Large intestine (tissue), 3 donors: ENCODE data around the gene SELENOS. TPM values are rescaled to one million over a fixed set of nuclear protein-coding genes. Genes with fewer than 3 reads are reported as not detected.
"Not testable (repeated sequence)": the region's sequence is repeated elsewhere in the genome, so short reads cannot be mapped to it uniquely, and the experiment has no call there.

ENCODE experiments used
- DNase-seq, 2 donors: peaks; one replicate each; pipeline versions ENCODE4 v3.0.0 to v3.0.0-alpha.2; 2013
- H3K27ac ChIP-seq: one replicate; pipeline ENCODE4 v1.5.1; 2013; ENCODE audit warnings: low read length
- H3K27me3 ChIP-seq: 2 replicates; pipeline ENCODE4 v1.6.1; 2013; ENCODE audit warnings: low read length; ENCODE audit not compliant: control insufficient read depth, insufficient read depth
- H3K36me3 ChIP-seq: 2 replicates; pipeline ENCODE4 v1.6.1; 2013; ENCODE audit warnings: low read length; ENCODE audit not compliant: control insufficient read depth, insufficient read depth
- H3K4me1 ChIP-seq: one replicate; pipeline ENCODE4 v1.6.1; 2013; ENCODE audit warnings: low read length; ENCODE audit not compliant: control insufficient read depth, insufficient read depth
- H3K4me3 ChIP-seq: one replicate; pipeline ENCODE4 v1.5.1; 2013; ENCODE audit warnings: low read length
- H3K9me3 ChIP-seq: one replicate; pipeline ENCODE4 v1.6.1; 2013; ENCODE audit warnings: mild to moderate bottlenecking, low read depth, low read length, moderate library complexity; ENCODE audit not compliant: control insufficient read depth
- WGBS: methylation state at CpG from one replicate; pipeline ENCODE4 v1.1.5; 2013; ENCODE audit warnings: low lambda C conversion rate; ENCODE audit not compliant: insufficient coverage; 5-methylcytosine and 5-hydroxymethylcytosine counted together
- polyA plus RNA-seq: library from polyadenylated mRNA; unstranded; fragments of 120-200 nt; gene quantifications from one replicate; pipeline ENCODE4 v1.2.1, GENCODE V29; 2013

Gene SELENOS
- polyA plus RNA-seq, 1 donor: 83.5 TPM

DNA sequence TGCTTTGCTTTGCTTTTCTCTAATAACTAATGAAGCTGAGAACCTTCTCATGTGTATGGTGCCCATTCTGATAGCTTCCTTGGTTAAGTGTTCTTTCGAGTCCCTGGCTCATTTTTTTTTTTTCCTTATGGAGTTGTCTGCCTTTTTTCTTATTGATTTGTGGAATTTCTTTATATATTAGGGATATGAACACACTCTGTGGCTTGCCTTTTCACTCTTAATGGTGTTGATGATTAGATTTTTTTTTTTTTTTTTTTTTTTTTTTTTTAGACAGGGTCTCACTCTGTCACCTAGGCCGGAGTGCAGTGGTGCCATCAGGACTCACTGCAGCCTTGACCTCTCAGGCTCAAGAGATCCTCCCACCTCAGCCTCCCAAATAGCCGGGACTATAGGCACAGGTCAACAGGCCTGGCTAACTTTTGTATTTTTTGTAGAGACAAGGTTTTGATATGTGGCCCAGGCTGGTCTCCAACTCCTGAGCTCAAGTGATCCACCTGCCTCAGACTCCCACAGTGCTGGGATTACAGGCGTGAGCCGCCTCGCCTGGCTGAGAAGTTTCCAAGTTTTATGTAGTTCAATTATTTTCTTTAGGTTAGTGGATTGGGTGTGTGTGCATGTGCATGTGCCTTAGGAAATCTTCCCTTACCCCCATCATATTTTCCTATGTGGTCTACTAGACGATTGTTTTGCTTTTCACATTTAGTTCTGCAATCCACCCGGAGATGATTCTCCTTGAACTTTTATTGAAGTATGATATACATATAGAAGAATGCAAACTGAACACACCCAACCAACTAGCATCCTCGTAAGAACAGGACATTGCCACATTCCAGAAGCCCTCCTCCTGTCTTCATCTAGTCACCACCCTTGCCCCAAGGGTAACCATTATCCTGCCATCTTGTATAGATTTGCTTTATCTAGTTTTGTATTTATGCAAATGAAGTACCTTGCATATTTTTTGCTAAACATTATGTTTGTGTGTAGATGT lies 19.4 kb upstream of the SELENOS start:
- peaks cover 5% of the 10 kb centered on the region for H3K36me3 ChIP-seq
- H3K9me3 ChIP-seq: no peaks in the 10 kb centered on the region
- no peak for DNase-seq
- H3K4me3 ChIP-seq: no peak overlapping the region
- H3K4me1 ChIP-seq: peaks cover 3% of the 10 kb centered on the region
- H3K27ac ChIP-seq: peak overlapping the region; percentile 86
- no peaks in the 10 kb centered on the region for H3K27me3 ChIP-seq
- 92% methylated on average over 1 of the region's 9 CpGs for WGBS

DNA sequence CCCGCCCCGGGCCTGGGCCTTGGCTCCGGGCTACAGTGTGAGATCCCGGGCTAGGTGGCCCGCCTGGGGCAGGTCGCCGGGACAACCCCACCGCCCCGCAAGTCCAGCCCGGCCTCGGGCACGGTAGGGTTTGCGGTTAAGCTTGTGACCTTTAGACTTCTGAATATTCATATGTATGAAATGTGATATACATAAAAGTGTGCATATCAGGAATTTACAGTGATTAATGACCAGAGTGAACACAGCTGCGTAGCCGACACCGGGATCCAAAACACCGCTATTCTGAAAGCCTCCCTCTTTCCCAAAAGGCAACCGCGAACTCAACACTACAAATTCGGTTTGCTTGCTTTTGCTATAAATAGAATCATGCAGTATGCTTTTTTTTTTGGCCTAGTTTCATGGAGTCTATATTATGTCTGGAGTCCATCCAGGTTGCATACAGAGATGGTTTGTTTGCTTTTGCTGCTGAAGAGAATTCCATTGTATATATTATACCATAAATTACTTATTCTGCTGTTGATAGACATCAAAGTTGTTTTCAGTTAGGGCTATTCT lies 18.4 kb upstream of the SELENOS start:
- no peaks in the 10 kb centered on the region for H3K27me3 ChIP-seq
- peak overlapping the region; percentile 84 for H3K4me3 ChIP-seq
- H3K4me1 ChIP-seq: peaks cover 3% of the 10 kb centered on the region
- WGBS: no CpG with 5 or more reads among the region's 20 CpGs
- no peak for DNase-seq
- H3K9me3 ChIP-seq: no peaks in the 10 kb centered on the region
- peak overlapping the region; percentile 86 for H3K27ac ChIP-seq
- peaks cover 8% of the 10 kb centered on the region for H3K36me3 ChIP-seq

DNA sequence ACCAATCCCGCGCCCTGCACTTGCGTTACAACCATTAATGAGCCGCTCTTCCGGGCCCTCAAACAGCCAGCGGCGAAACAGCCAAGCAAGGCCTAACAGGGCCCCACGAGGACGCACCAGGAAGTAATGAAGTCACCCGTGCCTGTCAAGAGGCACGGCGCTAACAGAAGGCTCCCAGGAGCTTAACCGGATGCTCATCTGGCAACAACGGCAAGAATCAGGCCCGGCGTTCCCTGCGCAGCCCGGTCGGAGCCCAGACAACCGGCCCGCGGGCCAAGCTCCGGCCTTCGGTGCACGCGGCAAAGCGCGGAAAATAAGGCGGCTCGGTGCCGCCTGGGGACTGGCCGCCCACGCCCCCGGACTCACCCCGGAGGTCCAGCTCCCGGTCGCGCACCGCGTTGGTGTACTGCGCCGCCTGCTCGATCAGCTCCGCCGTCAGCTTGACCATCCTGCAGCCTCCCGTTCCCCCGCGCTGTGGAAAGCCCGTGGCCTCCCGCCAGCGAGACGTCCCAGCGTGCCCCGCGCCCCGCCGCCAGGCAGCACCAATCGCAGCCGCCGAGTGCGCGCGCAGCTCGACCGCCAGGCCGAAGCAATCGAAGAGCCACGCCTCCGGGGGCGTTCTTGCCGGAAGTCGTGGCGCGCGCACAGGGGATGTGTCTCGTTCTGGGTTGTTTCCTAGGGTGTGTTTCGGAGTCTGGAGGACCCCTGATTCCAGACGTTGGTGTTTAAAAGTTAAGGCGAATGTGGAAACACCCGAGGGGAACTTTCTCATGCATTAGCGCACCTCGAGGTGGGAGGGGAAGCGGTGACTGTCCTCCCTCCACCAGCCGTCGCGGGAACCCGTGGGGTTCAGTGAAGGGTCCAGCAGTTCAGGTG lies 17.7 kb upstream of the SELENOS start, which contains the start of gene SNRPA1:
Gene SNRPA1, minus strand, starts transcription at position 518 of the 876 bp plus-strand sequence. Its CDS starts 70 bp downstream, at position 448.
- H3K27ac ChIP-seq: peak within 1 kb of the TSS; percentile 86
- H3K9me3 ChIP-seq: no peaks in the 10 kb centered on the region
- peaks cover 3% of the 10 kb centered on the region for H3K4me1 ChIP-seq
- no peaks in the 10 kb centered on the region for H3K27me3 ChIP-seq
- peaks cover 12% of the 10 kb centered on the region for H3K36me3 ChIP-seq
- no CpG with 5 or more reads among the region's 87 CpGs for WGBS
- peak; percentile 97 for DNase-seq
- peak within 1 kb of the TSS; percentile 84 for H3K4me3 ChIP-seq

DNA sequence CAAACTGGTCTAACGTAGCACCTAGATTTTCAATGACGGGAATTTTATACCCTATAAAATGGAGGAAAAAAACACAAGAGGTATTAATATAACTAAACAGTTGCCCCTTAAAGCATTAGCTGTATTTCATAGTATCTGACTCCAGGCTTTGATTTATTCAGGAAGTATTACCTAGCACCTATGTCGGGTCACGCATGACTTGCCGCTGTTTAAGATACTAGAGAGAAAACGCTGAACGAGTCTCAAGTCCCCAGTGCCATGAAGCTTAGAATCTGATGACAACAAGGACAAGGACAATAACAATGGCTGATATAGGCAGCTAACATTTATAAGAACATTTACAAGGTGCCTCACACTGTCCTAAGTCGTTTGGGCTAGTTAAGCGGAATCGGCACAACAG lies 15.8 kb upstream of the SELENOS start:
- peaks cover 3% of the 10 kb centered on the region for H3K4me1 ChIP-seq
- no peaks in the 10 kb centered on the region for H3K27me3 ChIP-seq
- DNase-seq: no peak
- WGBS: 78% methylated on average over 5 of the region's 10 CpGs
- no peak overlapping the region for H3K27ac ChIP-seq
- H3K9me3 ChIP-seq: no peaks in the 10 kb centered on the region
- H3K4me3 ChIP-seq: peak overlapping the region; percentile 84
- H3K36me3 ChIP-seq: peaks cover 22% of the 10 kb centered on the region

DNA sequence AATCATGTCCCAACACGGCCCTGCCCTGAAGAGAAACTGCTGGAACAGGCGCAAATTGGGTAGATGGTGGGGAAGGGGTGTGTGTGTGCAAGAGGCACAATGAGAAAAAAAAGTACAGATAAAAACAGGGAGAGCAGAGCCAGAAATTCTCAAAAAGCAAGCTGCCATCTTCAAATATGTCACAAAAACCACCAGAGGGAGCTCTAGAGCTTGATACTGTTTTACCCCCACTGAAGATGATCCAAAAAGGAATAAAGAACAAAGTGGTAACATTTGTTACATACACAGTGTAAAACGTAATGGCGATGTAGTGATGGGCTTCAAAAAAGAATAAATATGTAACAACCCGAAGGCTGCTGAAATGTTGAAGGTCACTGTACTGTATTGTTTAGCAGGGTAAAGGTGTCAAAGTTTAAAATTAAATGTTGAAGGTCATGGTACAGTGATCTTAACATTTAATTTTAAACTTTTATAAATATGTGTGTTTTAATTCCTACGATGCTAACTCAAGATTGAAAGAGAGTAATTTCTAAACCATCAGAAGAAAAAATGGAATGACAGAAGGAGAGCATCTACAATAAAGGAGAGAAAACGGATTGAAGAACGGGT lies 11.7 kb upstream of the SELENOS start:
- Histone ChIP-seq H3K36me3 (peaks cover 54% of the 10 kb centered on the region), H3K9me3 (no peaks in the 10 kb centered on the region), H3K27ac (no peak overlapping the region), H3K27me3 (no peaks in the 10 kb centered on the region), H3K4me3 (no peak overlapping the region), H3K4me1 (no peaks in the 10 kb centered on the region)
- 82% methylated on average over 6 of the region's 8 CpGs for WGBS
- DNase-seq: peak in 1 of 2 donors; percentile 29

DNA sequence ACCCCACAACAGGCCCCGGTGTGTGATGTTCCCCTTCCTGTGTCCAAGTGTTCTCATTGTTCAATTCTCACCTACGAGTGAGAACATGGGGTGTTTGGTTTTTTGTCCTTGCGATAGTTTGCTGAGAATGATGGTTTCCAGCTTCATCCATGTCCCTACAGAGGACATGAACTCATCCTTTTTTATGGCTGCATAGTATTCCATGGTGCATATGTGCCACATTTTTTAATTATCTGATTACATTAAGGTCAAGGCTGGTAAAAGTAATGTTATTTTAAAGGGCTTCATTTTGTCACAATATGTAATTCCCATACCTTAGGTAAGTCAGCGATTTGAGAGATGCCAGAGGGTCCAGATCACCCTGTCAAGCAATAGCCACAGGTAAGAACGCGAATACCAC lies 10.1 kb upstream of the SELENOS start:
- H3K27ac ChIP-seq, DNase-seq, H3K4me3 ChIP-seq, H3K4me1 ChIP-seq, H3K27me3 ChIP-seq, H3K9me3 ChIP-seq: not testable (repeated sequence)
- H3K36me3 ChIP-seq: peaks cover 71% of the 10 kb centered on the region
- WGBS: no CpG with 5 or more reads among the region's 6 CpGs

DNA sequence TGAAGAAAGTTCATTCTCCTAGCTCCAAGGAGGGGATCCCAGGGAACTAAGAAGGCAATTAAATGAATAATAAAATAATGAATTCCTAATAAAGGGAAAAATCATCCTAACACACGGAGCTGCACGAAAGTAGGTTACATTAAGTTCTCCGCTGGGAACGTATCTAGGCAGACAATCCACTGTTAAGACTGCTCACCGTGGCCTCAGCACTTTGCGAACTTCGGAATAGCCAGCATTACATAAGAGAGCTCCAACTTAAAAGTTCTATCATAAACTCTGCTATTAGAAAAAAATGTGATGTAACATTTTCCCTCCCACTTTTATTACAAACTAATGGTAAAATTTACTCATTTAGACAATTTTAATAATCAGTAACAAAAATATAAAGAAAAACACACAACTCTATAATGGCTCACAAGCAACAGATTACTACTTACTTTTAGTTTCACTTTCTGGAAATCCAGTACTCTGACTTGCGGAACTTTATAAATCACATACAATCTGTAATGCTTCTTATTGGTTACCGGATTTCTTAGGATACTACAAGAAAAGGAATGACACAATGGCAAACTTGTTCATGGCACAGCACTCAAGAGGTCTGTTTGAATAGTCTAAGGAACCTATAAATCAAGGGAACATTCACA lies 9.3 kb upstream of the SELENOS start:
- Histone ChIP-seq H3K27ac (peak overlapping the region; percentile 9), H3K27me3 (no peaks in the 10 kb centered on the region), H3K4me1 (no peaks in the 10 kb centered on the region), H3K4me3 (no peak overlapping the region), H3K9me3 (no peaks in the 10 kb centered on the region), H3K36me3 (peaks cover 73% of the 10 kb centered on the region)
- 100% methylated on average over 2 of the region's 9 CpGs for WGBS
- DNase-seq: peak in 1 of 2 donors; percentile 24

DNA sequence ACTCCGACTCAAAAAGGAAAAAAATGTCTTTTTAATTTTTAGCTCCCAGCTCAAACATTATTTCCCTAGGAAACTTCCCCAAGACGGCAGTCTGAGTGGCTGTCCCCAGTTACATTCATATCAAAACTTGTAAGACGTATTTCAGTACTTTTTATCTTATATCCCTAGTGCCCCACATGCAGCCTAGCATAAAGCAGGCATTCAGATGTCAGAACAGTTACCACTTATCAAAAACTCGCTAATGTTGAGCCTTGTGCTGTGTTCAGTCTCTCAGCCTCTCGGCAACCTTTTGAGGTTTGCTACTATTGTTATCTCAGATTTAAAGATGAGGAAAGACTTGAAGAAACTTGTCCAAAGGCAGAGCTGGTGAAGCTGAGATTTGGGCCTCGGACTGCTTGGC lies 6.6 kb upstream of the SELENOS start:
- peaks cover 19% of the 10 kb centered on the region for H3K4me1 ChIP-seq
- H3K27ac ChIP-seq: no peak overlapping the region
- no peaks in the 10 kb centered on the region for H3K9me3 ChIP-seq
- no peak for DNase-seq
- H3K36me3 ChIP-seq: peaks cover 72% of the 10 kb centered on the region
- H3K27me3 ChIP-seq: no peaks in the 10 kb centered on the region
- H3K4me3 ChIP-seq: no peak overlapping the region
- no CpG with 5 or more reads among the region's 6 CpGs for WGBS

DNA sequence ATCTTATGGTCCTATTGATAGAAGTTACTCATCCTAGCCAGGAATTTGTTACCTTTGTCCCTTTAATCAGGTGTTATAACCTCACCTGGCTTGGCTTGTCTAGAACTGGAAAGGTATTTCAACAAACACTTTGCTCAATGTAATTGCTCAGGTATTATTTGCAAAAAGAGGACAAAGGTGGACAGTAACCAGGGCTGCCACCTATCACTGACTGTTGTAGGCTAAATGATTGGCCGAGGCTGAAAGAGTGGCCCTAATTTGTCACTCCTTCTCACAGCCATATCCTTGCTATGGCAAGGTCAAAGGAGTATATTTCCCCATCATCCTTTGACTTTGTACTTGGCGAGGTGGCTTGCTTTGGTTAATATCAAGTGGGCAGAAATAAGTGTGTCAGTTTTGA lies 2.7 kb upstream of the SELENOS start:
- Histone ChIP-seq H3K4me1 (peaks cover 30% of the 10 kb centered on the region), H3K4me3 (no peak overlapping the region), H3K9me3 (no peaks in the 10 kb centered on the region), H3K36me3 (peaks cover 47% of the 10 kb centered on the region), H3K27ac (peak overlapping the region; percentile 86), H3K27me3 (no peaks in the 10 kb centered on the region)
- no CpG with 5 or more reads among the region's 2 CpGs for WGBS
- peak; percentile 89 to 96 for DNase-seq
